Measurements from ENCODE around the gene HIC2.
"Not testable (repeated sequence)": the region's sequence is repeated elsewhere in the genome, so short reads cannot be mapped to it uniquely, and the experiment has no call there.

Gene HIC2

GRCh38 chr22:21450858-21451353, 33.7 kb downstream of the HIC2 start:
- no peak for DNase-seq

DNA sequence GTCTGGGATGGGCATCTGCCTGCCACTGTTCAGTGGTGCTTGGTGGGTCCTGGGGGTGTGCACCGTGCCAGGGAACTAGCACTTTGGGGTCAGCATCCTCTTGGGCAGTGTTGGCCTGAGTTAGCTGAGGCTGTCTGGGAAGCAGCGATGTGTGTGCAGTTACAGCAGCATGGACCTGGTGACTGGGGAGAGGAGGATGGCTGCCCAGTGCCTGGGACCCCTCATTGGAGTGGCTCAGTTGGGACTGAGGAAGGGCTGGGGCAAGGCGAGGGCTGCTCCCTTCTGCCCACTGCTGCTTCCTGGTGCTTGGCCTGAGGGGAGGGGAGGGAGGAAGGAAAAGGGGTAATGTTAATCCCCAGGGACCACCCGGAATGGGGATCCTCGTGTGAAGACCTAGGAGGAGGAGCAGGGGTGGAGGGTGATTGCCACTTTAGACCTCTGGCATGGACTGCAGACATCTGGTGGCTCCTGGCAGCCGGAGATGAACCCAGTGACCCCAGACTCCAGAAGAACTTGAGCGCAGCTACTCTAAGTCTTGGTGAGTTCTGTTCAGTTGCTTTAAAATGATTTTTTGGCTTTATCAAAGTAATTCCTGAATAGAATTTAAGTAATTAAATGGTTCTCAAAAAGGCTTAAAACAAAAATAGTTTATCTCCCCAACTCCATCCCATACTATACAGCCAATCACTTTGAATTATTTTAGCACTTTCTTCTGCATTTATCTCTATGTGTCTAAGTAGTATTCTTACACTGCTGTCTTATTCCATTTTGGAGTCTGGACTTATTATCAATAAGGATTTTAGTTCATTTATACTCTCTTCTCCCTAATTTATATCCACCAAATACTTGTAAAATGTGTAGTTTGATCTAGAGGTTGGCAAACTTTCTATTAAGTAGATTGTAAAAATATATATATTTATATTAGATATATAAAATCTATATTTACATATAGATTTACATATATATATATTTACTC, 34.7 kb downstream of the HIC2 start:
- DNase-seq = no peak

DNA sequence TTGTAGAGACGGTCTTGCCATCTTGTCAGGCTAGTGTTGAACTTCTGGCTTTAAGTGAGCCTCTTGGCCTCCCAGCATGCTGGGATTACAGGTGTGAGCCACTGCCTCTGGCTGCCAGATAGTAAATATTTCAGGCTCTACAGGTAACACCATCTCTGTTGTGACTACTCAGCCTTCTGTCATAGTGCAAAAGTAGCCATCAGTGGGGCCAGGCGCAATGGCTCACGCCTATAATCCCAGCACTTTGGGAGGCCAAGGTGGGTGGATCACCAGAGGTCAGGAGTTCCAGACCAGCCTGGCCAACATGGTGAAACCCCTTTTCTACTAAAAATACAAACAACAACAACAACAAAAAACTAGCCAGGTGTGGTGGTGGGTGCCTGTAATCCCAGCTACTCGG, 35.5 kb downstream of the HIC2 start:
- DNase-seq = not testable (repeated sequence)

- not testable (repeated sequence) for DNase-seq
These were observed 37.8 kb downstream of the HIC2 start for GRCh38 chr22:21454998-21455333.

GRCh38 chr22:21455334-21456089, 38.3 kb downstream of the HIC2 start:
- DNase-seq = no peak

DNA sequence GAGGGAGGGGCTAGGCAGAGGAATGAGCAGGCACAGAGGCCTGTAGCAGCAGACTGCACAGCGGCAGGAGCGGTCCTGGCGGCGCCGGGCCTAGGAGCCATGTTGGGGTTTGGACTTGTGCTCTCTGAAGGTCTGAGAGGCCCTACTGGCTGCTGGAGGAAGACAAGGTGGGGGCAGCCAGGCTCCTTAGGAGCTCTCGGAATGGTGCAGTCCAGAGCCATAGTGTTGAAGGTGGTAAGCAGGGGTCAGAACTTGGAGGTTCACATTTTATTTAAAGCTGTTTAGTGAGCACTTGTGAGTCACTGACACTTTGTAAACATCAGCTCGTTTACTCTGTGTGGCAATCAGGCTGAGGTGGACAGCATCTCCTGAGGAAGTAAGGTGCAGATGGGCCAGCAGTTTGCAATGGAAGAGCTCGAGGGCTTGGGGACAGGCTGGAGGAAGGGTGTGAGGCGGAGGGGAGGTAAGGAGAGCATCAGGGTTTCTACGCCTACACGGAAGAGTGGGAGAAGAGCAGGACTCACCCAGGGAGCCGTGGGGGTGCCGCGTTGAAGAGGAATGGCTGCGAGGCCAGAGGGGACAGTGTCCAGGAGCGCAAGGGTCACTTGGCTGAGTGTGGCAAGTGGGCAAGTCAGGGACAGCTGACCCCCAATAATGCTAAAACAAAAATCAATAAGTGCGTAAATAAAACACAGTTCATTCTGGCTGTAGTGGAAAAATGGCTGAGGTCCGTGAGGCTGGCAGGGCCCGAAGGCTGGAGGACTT, 40.0 kb downstream of the HIC2 start:
- no peak for DNase-seq

GRCh38 chr22:21462672-21463071, 45.5 kb downstream of the HIC2 start:
- DNase-seq = not testable (repeated sequence)

DNA sequence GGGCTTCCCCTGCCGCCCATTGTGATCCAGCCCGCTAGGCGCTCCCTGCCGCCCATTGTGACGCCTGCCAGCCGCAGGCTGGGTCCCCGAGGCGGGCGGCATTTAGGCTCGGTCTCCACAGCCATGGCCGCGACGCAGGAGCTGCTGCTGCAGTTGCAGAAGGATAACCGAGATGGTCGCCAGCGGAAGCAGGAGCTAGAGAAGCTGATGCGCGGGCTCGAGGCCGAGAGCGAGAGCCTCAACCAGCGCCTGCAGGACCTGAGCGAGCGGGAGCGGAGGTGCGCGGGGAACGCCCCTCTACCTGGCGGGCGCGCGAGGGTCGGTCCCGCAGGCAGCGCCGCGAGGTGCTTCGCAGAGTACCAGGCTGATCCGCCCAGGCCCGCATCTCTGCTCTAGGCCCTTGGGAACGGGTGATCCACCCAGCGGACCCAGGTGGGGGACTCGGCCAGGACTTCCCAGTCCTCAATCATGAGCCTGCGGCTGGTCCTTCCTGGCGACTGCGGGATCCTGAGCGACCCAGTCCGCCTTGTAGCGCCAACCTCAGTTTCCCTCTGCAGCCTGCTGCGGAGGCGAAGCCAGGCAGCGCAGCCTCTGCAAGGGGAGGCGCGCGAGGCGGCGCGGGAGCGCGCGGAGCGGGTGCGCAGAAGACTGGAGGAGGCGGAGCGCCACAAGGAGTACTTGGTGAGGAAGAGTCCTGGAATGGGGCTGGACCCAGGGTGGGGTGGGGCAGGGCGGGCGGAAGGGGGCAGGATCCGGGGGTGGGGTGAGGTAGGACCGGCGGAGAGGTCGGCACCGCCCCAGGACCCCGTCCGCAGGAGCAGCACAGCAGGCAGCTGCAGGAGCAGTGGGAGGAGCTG, 50.4 kb downstream of the HIC2 start, which contains the start of gene TMEM191C:
TMEM191C (plus strand) TSS at position 51 of the 857 bp plus-strand sequence; CDS start at position 124, 73 bp downstream.
- not testable (repeated sequence) for DNase-seq

DNA sequence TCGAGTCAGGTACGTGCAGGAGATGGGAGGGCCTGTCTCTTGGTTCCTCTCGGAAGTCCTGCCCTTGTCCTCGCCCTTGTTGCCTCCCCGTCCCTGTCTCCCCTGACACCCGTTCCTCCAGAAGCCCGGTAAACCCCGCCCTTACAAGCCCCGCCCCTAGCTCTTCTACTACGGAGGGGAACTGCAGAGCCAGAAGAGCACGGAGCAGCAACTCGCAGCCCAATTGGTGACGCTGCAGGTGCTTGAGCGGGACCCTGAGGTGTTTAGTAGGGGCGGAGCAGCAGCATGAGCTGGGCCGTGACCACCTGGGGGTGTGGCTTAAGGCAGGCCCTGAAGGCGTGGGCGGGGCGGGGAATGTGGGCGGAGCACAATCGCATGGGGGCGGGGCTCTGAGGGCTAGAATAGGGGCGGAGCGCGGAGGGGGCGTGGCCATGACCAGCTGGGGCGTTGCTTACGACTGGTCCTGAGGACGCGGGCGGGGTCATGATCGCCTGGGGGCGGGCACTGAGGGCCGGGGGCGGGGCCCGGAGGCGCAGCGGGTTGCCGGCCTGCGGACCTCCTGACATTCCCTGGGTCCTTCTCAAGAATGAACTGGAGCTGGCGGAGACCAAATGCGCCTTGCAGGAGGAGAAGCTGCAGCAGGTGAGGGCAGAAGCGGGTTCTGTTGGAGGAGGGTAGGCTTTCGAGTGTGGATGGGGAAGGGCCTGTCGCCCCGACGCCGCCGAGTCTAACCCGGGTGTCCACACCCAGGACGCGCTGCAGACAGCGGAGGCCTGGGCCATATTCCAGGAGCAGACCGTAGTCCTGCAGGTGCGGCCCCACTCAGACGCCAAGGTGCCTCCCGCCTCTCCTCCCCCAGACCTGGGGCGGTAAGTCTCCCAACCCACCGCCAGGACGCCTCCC, 51.3 kb downstream of the HIC2 start:
- DNase-seq = not testable (repeated sequence)

GRCh38 chr22:21469097-21469994, 52.2 kb downstream of the HIC2 start:
- DNase-seq = not testable (repeated sequence)

DNA sequence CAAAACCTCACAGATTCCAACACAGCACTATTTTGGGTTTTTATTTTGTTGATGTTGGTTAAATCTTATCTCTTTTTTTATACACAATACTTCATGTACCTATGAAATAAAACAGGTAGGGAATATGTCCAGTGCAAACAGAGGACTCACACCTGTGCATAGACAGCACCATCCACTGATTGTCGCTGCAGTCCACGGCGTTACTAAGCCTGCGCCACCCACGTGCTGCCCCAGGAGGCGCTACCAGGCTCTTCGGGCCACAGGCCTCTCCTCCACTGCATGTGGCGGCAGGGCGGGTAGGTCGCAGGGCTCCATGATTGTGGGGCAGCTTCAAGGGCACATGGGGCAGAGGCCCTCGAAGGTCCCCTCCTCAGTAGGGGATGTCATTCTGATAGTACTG, 55.8 kb downstream of the HIC2 start:
- not testable (repeated sequence) for DNase-seq

GRCh38 chr22:21473664-21474063, 56.5 kb downstream of the HIC2 start:
- DNase-seq = not testable (repeated sequence)

DNA sequence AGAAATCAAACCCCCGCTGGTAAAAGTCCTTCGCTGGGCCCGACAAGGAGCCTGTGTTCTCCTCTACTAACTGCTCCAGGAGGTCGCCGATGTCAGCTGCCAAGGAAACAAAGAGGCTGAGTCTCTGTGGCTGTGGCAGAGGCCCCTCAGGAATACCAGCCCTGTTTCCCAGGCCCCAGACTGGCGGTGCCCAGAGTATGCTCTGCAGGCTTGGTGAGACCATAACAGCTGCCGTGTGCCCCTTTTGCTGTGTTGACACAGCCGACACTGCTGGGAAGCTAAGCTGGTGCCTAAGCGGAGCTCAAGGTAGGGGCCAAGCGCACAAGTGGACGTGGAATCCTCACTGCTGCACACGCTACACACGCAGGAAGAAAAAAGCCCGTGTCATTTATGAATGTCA, 66.9 kb downstream of the HIC2 start:
- DNase-seq = not testable (repeated sequence)

DNA sequence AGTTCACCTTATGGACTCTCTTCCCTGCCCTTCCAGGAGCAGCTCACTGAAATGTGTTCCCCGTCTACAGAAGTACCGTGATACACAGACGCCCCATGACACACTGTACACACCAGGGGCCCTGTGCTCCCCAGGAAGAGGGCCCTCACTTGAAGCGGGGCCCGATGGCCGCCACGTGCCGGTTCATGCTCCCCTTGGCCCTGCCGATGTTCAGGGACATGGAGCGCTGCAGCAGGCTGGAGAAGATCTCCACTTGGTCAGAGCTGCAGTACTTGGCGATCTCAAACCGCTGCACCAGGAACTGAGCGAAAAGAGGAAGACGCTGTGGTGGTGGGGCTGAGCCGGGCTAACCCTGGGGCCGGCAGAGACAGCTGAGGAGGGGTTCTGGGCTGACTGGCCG, 70.6 kb downstream of the HIC2 start:
- not testable (repeated sequence) for DNase-seq

DNA sequence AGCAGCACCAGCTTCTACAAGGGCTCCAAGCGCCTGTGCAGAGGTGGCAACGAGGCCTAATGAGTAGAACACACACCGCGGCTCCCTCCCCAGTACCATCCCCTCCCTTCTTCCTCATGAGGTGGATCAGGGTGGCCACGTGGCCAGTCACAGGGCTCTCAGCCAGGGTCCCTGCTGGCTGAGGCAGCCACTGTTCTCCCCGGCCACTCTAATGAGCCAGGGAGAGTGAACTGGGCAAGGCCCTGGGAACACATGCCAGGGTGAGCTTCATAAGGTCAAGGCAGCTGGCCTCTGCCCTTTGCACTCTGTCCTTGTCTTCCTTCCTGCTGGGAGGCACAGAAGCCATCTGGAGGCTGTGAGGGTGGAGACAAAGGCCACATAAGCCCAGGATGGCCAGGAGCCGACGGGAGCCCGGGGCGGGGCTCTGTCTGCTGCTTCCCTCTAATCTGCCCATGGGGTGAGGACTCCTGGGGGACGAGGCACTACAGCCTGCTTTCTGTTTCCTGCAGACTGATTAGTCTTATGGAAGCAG, 72.0 kb downstream of the HIC2 start:
- DNase-seq = not testable (repeated sequence)

DNA sequence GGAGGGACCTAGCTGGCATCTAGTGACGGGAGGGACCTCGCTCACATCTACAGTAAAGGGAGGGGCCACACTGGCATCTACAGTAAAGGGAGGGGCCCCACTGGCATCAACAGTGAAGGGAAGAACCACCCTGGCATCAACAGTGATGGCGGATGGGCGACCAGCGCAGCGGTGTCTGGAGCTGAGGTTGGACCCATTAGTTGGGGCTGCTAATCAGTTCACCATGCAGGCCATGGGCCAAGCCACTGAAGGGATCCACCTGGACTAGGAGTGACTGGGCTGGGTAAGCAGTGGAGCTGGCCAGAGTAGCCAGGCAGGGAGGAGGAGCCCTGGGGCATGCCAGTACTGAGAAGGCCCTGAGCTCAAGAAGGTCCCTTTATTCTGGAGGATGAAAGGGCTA, 73.4 kb downstream of the HIC2 start:
- not testable (repeated sequence) for DNase-seq

GRCh38 chr22:21492271-21492670, 75.1 kb downstream of the HIC2 start:
- DNase-seq = not testable (repeated sequence)

- DNase-seq = not testable (repeated sequence)
These were observed 76.9 kb downstream of the HIC2 start for GRCh38 chr22:21493789-21494782.

Data from SHP77 (cell line).